Adrenal gland (tissue), 5 donors: Measurements from ENCODE around the gene PLEKHA7.

ENCODE experiments used
- POLR2A ChIP-seq, 2 donors: fragments of 450-650 bp; IDR thresholded peaks; one replicate each; pipeline ENCODE4 v1.6.1; 2017; ENCODE audit warnings: antibody characterized with exemption in 2 of 2, mild to moderate bottlenecking in 2 of 2, moderate library complexity in 1 of 2
- TF ChIP-seq, protein P1 (sequence below), 6 experiments: fragments of 450-650 bp in 4 of 6; fragments of 200-600 bp in 2 of 6; sonication (generic) in 1 of 6; IDR thresholded peaks; 1 replicate in 5 of 6; 2 replicates in 1 of 6; pipeline versions ENCODE4 v1.5.1 to v1.8.0; 2016 to 2021; ENCODE audit warnings: antibody characterized with exemption in 6 of 6, mild to moderate bottlenecking in 2 of 6, moderate library complexity in 1 of 6
- donor health status: DM: no; HTN: no; CAD: no.

- TF ChIP-seq, protein P1, sequence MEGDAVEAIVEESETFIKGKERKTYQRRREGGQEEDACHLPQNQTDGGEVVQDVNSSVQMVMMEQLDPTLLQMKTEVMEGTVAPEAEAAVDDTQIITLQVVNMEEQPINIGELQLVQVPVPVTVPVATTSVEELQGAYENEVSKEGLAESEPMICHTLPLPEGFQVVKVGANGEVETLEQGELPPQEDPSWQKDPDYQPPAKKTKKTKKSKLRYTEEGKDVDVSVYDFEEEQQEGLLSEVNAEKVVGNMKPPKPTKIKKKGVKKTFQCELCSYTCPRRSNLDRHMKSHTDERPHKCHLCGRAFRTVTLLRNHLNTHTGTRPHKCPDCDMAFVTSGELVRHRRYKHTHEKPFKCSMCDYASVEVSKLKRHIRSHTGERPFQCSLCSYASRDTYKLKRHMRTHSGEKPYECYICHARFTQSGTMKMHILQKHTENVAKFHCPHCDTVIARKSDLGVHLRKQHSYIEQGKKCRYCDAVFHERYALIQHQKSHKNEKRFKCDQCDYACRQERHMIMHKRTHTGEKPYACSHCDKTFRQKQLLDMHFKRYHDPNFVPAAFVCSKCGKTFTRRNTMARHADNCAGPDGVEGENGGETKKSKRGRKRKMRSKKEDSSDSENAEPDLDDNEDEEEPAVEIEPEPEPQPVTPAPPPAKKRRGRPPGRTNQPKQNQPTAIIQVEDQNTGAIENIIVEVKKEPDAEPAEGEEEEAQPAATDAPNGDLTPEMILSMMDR (IDR thresholded peaks at IDR 0.05) = no peak
- TF ChIP-seq POLR2A (IDR thresholded peaks at IDR 0.05) = no peak
Measured at GRCh38 chr11:16924462-16924825, 89.8 kb downstream of the PLEKHA7 start.
